PC-3 (cell line): ENCODE data around the gene TMEM140. TPM values are rescaled to one million over a fixed set of nuclear protein-coding genes. Genes with fewer than 3 reads are reported as not detected.

Source experiments
- ATAC-seq: fragments of 200-7000 bp; cut with Tn5 transposase; 2 replicates; pipeline ENCODE4 v1.9.1; 2020; ENCODE audit warnings: mild to moderate bottlenecking, moderate library complexity
- BruUV-seq: library from RNA; stranded (reverse); fragments of 400-500 nt; replicated peaks from 2 replicates; lab custom pipeline; 2021; lab: Mats Ljungman, UMichigan
- CTCF ChIA-PET: fragments of 300-600 bp; sonication (Branson Sonifier 250); formaldehyde crosslinking; loops from one replicate; lab custom pipeline; 2022; ENCODE audit warnings: antibody characterized with exemption; lab: Charles Lee
- POLR2A ChIA-PET: fragments of 300-600 bp; sonication (Branson Sonifier 250); formaldehyde crosslinking; loops from one replicate; lab custom pipeline; 2022; ENCODE audit warnings: antibody characterized with exemption; ENCODE audit not compliant: unreplicated experiment; lab: Charles Lee
- DNase-seq: peaks from one replicate; pipeline ENCODE4 v3.0.0-alpha.2; 2015
- H2AFZ ChIP-seq: fragments of 300-600 bp; sonication (generic); 2 replicates; pipeline ENCODE4 v1.6.0; 2016; ENCODE audit warnings: antibody characterized with exemption, low read length
- H3F3A ChIP-seq: fragments of 300-600 bp; sonication (generic); one replicate; pipeline ENCODE4 v1.6.0; 2017; ENCODE audit warnings: antibody characterized with exemption, low read length, control low read depth, mild to moderate bottlenecking; ENCODE audit not compliant: unreplicated experiment
- H3K27ac ChIP-seq: fragments of 300-600 bp; sonication (generic); 2 replicates; pipeline ENCODE4 v1.5.1; 2016; ENCODE audit warnings: mild to moderate bottlenecking, low read length
- H3K27me3 ChIP-seq: fragments of 300-600 bp; sonication (generic); 2 replicates; pipeline ENCODE4 v1.6.1; 2016; ENCODE audit warnings: low read length, mixed read lengths
- H3K36me3 ChIP-seq: fragments of 300-600 bp; sonication (generic); 2 replicates; pipeline ENCODE4 v1.6.1; 2016; ENCODE audit warnings: low read depth, mixed run types, low read length, mixed read lengths
- H3K4me1 ChIP-seq: fragments of 300-600 bp; sonication (generic); 2 replicates; pipeline ENCODE4 v1.5.1; 2016; ENCODE audit warnings: low read length; ENCODE audit not compliant: insufficient read depth
- H3K4me2 ChIP-seq: fragments of 300-600 bp; sonication (generic); 2 replicates; pipeline ENCODE4 v1.6.0; 2016; ENCODE audit warnings: low read length
- H3K4me3 ChIP-seq: fragments of 300-600 bp; sonication (generic); 2 replicates; pipeline ENCODE4 v1.5.1; 2016; ENCODE audit warnings: mild to moderate bottlenecking, low read length, mixed read lengths
- H3K79me2 ChIP-seq: fragments of 300-600 bp; sonication (generic); 2 replicates; pipeline ENCODE4 v1.6.1; 2017; ENCODE audit warnings: low read length, mixed read lengths
- H3K9ac ChIP-seq: fragments of 300-600 bp; sonication (generic); 2 replicates; pipeline ENCODE4 v1.6.0; 2016; ENCODE audit warnings: mild to moderate bottlenecking, low read length
- H3K9me2 ChIP-seq: fragments of 300-600 bp; sonication (generic); replicated peaks from 2 replicates; pipeline ENCODE4 v1.6.1; 2016; ENCODE audit warnings: mixed run types, low read length, mixed read lengths
- H3K9me3 ChIP-seq: fragments of 300-600 bp; sonication (generic); 2 replicates; pipeline ENCODE4 v1.6.1; 2016; ENCODE audit warnings: low read length, mixed read lengths
- H4K20me1 ChIP-seq: fragments of 300-600 bp; sonication (generic); 2 replicates; pipeline ENCODE4 v1.6.1; 2016; ENCODE audit warnings: low read length, mixed read lengths
- EZH2 ChIP-seq: fragments of 300-600 bp; sonication (generic); IDR thresholded peaks from one replicate; pipeline ENCODE4 v1.6.1; 2017; ENCODE audit warnings: antibody characterized with exemption, mild to moderate bottlenecking, low read length; ENCODE audit not compliant: unreplicated experiment
- EZH2phosphoT487 ChIP-seq: fragments of 300-600 bp; sonication (generic); IDR thresholded peaks from 2 replicates; pipeline ENCODE4 v1.6.1; 2018; ENCODE audit warnings: mild to moderate bottlenecking, antibody characterized with exemption, low read length, borderline replicate concordance
- intact Hi-C: fragments of 100-400 bp; cut with micrococcal nuclease; formaldehyde crosslinking; loops from 2 replicates; pipeline ENCODE4 v1.9.0; 2023
- total RNA-seq: library from RNA; depleted of rRNA; stranded (reverse); fragments of >200 nt; gene quantifications from 2 replicates; pipeline ENCODE4 v1.2.3, GENCODE V29; 2014
- TF ChIP-seq, protein P1 (sequence below): fragments of 300-600 bp; sonication (generic); conservative IDR thresholded peaks from 2 replicates; pipeline ENCODE4 v1.5.1; 2017; ENCODE audit warnings: antibody characterized with exemption, low read depth, mild to moderate bottlenecking, low read length

The TMEM140 gene
- total RNA-seq, 1 experiment from 2014 or later: not detected

DNA sequence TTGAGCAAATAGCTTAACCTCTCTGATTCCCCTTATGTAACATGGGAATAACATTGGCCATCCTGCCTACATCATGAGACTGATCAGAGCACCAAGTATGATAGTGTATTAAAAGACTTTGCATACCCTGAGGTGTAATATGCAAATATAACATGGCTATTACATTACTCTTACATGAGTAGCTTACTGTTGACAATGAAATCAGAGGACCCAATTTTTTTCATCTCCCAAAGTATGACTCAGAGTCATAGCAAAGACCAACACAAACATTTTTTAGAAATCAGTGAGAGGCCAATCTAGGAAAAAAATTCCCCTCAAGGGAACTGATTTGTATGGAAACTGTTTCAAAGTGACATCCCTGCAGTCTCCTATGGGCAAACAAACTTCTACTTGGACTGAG lies 47.0 kb upstream of the TMEM140 start:
- Histone ChIP-seq H3K4me3 (no peak overlapping the region), H3K4me2 (no peak overlapping the region), H4K20me1 (no peaks in the 10 kb centered on the region), H3K36me3 (no peaks in the 10 kb centered on the region), H3K4me1 (no peaks in the 10 kb centered on the region), H3K27ac (no peak overlapping the region), H3K9me2 (no peaks in the 10 kb centered on the region), H3K9ac (no peak overlapping the region), H3F3A (no peaks in the 10 kb centered on the region), H2AFZ (no peak overlapping the region), H3K27me3 (no peaks in the 10 kb centered on the region), H3K79me2 (no peaks in the 10 kb centered on the region), H3K9me3 (no peaks in the 10 kb centered on the region)
- peak; percentile 49 for DNase-seq
- no TSS peak for BruUV-seq
- ChIA-PET CTCF (no interaction called here), POLR2A (no interaction called here)
- intact Hi-C loops: no loop called here
- TF ChIP-seq, protein P1, sequence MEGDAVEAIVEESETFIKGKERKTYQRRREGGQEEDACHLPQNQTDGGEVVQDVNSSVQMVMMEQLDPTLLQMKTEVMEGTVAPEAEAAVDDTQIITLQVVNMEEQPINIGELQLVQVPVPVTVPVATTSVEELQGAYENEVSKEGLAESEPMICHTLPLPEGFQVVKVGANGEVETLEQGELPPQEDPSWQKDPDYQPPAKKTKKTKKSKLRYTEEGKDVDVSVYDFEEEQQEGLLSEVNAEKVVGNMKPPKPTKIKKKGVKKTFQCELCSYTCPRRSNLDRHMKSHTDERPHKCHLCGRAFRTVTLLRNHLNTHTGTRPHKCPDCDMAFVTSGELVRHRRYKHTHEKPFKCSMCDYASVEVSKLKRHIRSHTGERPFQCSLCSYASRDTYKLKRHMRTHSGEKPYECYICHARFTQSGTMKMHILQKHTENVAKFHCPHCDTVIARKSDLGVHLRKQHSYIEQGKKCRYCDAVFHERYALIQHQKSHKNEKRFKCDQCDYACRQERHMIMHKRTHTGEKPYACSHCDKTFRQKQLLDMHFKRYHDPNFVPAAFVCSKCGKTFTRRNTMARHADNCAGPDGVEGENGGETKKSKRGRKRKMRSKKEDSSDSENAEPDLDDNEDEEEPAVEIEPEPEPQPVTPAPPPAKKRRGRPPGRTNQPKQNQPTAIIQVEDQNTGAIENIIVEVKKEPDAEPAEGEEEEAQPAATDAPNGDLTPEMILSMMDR: no peak
- TF ChIP-seq EZH2phosphoT487 (no peak), EZH2 (no peak)
- peak; percentile 49; the same call in 1 of the 2 replicates for ATAC-seq

DNA sequence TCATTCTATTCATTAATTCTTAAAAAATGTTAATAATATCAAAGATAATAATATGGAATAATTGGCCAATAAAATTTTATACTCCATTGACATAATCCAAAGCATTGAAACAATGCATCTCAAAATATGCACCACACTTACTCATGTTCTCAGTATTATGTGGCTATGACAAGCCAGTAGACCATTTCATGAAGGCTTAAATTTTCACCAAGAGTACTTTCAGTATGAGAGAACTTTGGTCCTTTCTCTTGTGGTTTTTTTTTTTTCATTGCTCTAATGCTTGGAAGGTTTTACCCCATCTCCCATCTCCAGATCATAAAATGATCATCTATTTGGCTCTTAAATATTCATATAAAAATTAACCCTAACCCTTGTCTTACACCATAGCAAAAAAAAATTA lies 45.5 kb upstream of the TMEM140 start:
- TF ChIP-seq EZH2 (no peak), EZH2phosphoT487 (no peak)
- TF ChIP-seq, protein P1: no peak
- no peak overlapping the region for H3K4me3 ChIP-seq
- H3K9ac ChIP-seq: no peak overlapping the region
- H3K4me1 ChIP-seq: no peaks in the 10 kb centered on the region
- ATAC-seq (no peak), DNase-seq (no peak)
- no peaks in the 10 kb centered on the region for H3F3A ChIP-seq
- intact Hi-C loops: no loop called here
- H3K27ac ChIP-seq: no peak overlapping the region
- H2AFZ ChIP-seq: no peak overlapping the region
- H3K4me2 ChIP-seq: no peak overlapping the region
- H3K79me2 ChIP-seq: no peaks in the 10 kb centered on the region
- H3K9me2 ChIP-seq: no peaks in the 10 kb centered on the region
- ChIA-PET CTCF (no interaction called here), POLR2A (no interaction called here)
- no TSS peak for BruUV-seq
- H3K9me3 ChIP-seq: no peaks in the 10 kb centered on the region
- H3K27me3 ChIP-seq: no peaks in the 10 kb centered on the region
- H3K36me3 ChIP-seq: no peaks in the 10 kb centered on the region
- H4K20me1 ChIP-seq: no peaks in the 10 kb centered on the region

DNA sequence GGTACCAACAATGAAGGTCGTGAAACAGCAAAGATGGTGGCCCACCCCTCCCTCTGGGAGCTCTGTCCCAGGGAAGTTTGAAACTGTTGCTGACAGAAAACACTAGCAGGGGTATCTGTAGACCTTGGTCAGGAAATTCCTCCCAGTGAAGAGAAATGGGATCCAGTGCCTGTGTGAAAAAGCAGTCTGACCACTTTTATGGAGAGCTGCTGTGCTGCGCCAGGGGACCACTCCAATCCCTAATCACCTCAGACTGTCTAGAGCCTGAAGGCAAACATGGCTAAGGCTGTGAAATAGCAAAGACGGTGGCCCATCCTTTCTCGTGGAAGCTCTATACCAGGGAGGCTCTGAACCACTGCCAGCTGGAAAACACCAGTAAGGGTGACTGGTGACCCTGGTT lies 38.3 kb upstream of the TMEM140 start:
- Histone ChIP-seq H4K20me1 (no peaks in the 10 kb centered on the region), H3K79me2 (no peaks in the 10 kb centered on the region), H3K36me3 (no peaks in the 10 kb centered on the region), H3K9me3 (no peaks in the 10 kb centered on the region), H3K4me1 (no peaks in the 10 kb centered on the region), H3K9ac (no peak overlapping the region), H3K9me2 (no peaks in the 10 kb centered on the region), H3F3A (no peaks in the 10 kb centered on the region), H3K27ac (no peak overlapping the region), H3K4me3 (no peak overlapping the region), H3K4me2 (no peak overlapping the region), H3K27me3 (peaks cover 14% of the 10 kb centered on the region), H2AFZ (no peak overlapping the region)
- no peak for TF ChIP-seq EZH2
- TF ChIP-seq EZH2phosphoT487: no peak
- TF ChIP-seq, protein P1: no peak
- DNase-seq (no peak), ATAC-seq (no peak)
- intact Hi-C loops: no loop called here
- no TSS peak for BruUV-seq
- POLR2A ChIA-PET: no interaction called here
- CTCF ChIA-PET: no interaction called here
